ENCODE data around the gene RND3.

The RND3 gene

GRCh38 chr2:150474326-150475074 is 13.0 kb downstream of the RND3 start:
- no peak for DNase-seq

- DNase-seq = no peak
These were observed 13.7 kb downstream of the RND3 start for GRCh38 chr2:150473767-150474166.

GRCh38 chr2:150472511-150472899 is 15.0 kb downstream of the RND3 start:
- DNase-seq = no peak

DNA sequence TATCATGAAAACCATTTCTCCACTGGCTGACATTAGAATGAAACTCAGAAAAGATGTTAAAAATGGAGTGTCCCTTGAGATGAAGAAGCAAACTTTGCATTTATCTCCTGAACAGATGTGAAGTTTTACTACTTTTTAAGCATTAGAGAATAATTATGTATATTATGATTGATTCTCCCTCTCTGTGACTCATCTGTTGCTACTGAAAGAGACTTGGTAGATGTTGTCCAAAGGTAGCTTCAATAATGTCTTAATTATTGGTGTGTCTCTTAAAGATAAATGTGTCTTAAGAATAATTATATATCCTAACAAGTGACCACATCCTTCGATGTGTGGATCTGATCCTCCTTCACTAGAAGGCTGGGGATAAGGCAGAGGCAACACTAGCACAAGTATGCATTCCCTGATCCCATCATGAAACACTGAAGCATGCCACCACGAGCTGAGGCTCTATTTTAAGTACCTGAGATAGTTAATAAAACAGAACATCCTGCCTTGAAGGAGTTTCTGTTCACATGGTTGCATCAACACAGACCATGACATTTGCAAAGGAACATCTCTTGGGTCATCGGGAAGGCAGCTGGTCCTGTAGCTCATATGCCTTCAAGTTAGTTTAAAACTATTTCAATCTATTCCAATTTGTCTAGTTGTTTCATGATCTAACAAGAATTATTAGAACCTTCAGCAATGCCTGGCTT is 15.5 kb downstream of the RND3 start:
- DNase-seq = no peak

DNA sequence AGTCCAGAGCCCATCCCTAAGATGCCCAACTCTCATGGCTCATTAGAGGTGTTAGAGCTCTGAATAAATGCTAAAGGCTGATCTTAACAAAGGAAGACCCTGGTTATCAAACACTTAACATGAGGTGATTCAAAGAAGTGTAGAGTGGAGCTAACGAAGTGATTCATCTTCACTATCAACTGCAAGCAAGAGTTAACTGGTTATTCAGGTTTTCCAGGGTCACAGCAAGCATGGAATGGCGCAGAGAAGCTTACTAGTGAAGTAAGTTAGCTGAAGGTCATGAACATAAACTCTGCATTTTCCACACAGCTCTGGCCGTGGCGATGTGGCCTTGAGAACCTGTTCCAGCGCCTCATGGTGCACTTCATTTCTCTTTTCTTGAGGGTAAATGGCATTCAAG is 17.0 kb downstream of the RND3 start:
- DNase-seq = no peak

- no peak for DNase-seq
These were observed 17.7 kb downstream of the RND3 start for GRCh38 chr2:150469706-150470274.

- DNase-seq = no peak
These were observed 19.0 kb downstream of the RND3 start for GRCh38 chr2:150468350-150468960.

DNA sequence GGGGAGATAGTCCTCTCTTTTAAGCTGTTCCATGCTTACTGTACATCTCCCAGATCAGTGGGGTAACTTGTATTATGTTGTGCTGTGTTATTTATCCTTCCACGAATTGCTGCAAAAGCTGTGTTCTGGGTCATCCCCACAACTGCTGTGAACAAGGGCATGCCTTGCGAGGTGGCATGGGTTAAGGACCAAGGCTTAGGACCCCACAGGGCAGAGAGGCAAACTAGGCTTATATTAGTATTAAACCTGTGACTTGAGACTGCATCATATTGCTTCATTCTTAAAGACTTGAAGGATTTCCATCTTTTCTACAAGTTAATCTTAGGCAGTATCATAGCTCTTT is 19.9 kb downstream of the RND3 start:
- DNase-seq = no peak

GRCh38 chr2:150466741-150467620 is 20.5 kb downstream of the RND3 start:
- no peak for DNase-seq

DNA sequence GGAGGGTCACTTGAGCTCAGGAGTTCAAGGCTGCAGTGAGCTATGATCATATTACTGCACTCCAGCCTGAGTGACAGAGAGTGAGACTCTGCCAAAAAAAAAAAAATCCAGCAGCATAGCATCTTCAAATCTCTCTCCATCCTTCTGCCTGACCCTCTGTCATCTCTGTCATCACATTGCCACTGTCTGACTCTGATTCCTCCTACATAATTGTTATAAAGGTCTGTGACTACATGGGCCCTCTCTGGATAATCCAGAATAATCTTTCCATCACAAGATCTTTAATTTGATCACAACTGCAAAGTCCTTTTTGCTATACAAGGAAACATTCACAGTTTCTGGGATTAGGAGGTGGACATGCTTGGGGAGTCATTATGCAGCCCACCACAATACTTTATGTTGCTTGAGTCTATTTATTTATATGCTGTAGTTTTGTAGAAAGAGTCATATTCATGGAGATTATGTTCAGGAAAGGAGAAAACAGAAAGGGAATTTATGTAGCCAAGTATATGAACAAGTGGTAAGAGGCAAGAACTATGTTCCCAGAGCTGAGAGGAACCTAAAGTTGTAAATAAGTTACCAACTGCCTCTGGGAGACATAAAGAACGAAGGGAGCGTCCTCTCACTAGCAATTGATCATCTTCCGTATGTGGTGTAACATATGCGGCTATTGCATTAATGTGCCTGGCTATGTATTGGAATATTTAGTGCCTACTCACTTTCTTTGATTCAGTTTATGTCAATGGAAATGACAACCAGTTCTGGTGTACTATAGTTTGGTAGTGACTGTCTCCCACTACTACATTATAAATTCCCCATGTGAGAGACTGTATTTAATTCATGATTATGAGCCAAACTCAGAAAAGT is 21.5 kb downstream of the RND3 start:
- DNase-seq = no peak

DNA sequence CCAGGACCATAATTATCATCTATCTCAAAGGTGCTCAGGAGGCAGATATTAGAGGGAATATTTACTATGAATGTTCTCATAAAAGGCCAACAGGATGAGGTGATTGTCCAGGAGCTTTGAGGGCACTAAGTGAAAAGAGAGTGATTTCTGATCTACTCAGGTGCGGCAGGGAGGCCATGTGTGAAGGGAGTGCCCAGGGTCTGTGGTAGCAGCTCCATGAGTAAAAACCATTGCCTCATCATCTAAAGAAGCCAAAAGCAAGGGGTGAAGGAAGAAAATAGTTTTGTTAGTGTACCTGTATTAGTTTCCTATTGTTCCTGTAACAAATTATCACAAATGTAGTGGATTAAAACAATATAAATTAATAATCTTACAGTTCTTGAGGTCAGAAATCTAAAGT is 22.5 kb downstream of the RND3 start:
- DNase-seq = no peak

- DNase-seq = no peak
These were observed 23.2 kb downstream of the RND3 start for GRCh38 chr2:150464270-150464669.

GRCh38 chr2:150462770-150463169 is 24.7 kb downstream of the RND3 start:
- DNase-seq = no peak

- no peak for DNase-seq
These were observed 28.2 kb downstream of the RND3 start for GRCh38 chr2:150459281-150459680.

- no peak for DNase-seq
These were observed 36.7 kb downstream of the RND3 start for GRCh38 chr2:150450765-150451164.

- DNase-seq = no peak
These were observed 37.6 kb downstream of the RND3 start for GRCh38 chr2:150449856-150450255.

DNA sequence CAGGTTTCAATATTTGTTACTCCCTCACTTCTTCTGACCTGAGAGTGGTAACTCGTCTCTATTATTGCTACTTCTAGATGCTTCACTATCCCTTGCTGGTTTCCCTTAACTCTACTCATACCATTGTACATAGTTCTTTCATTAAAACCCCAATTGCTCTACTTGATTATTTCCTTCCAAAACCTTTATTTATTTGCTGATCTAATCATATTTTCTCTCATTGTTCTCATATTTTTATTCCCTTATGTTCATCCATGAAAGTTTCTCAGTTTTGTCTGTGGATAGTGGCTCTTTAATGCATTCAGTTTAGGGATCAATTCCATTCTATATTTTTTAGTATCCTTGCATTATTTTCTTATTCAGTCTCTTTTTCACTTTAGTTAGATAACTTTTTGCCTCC is 42.1 kb downstream of the RND3 start:
- no peak for DNase-seq

GRCh38 chr2:150442484-150442883 is 45.0 kb downstream of the RND3 start:
- DNase-seq = no peak

- no peak for DNase-seq
These were observed 45.7 kb downstream of the RND3 start for GRCh38 chr2:150441784-150442183.

DNA sequence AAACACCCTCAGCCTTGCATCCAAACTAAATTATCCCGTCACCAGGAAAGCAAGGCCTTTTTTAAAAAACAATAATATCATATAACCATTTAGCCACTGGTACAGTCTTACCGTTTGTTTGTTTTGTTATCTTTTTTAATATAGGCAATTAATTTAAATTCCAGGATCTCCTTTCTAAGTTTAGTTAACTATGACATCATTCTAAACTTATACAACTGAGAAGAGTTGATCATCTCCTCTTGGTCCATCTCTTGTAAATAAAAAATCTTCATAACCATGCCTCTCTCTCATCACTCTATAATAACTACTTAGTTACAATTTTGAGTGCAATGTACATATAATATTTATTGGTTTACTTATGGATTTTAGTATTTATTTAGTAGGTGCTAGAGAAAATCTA is 46.2 kb downstream of the RND3 start:
- DNase-seq = no peak

GRCh38 chr2:150438654-150439053 is 48.8 kb downstream of the RND3 start:
- DNase-seq = no peak

GRCh38 chr2:150438041-150438440 is 49.4 kb downstream of the RND3 start:
- no peak for DNase-seq
